Measurements from ENCODE around the gene RPL27A. TPM values are rescaled to one million over a fixed set of nuclear protein-coding genes. Genes with fewer than 3 reads are reported as not detected.

RPL27A gene
- total RNA-seq, 1 experiment from 2014 or later = 1,103 TPM

DNA sequence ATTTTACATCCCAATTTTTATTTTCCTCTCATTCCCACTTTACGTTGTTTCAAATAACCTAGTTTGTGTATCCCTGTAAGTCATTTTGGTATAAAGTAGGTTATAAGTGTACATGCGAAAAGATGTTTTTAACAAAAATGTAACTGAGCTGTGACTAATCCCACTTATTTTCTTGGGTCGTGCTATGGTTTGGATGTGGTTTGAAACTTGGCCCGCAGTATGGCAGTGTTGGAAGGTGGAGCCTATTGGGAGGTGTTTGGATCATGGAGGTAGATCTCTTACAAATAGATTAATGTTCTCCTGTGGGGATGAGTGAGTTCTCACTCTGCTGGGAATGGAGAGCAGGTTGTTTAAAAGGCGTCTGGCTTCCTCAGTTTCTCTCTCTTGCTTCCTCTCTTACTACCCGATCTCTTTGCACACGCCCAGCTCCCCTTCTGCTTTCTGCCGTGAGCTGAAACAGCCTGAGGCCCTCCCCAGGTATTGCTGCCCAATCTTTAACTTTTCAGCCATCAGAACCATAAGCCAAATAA is 7.2 kb downstream of the RPL27A start:
- H3K4me3 Mint-ChIP-seq = peak overlapping the region; percentile 88
- H3K4me1 Mint-ChIP-seq = peaks cover 58% of the 10 kb centered on the region
- ATAC-seq (no peak), DNase-seq (ENCODE audit: low spot score) (no peak)
- TF ChIP-seq SMAD4 (CRISPR knock-in tag; IDR thresholded peaks at IDR 0.05) = no peak
- TF ChIP-seq, protein P1, sequence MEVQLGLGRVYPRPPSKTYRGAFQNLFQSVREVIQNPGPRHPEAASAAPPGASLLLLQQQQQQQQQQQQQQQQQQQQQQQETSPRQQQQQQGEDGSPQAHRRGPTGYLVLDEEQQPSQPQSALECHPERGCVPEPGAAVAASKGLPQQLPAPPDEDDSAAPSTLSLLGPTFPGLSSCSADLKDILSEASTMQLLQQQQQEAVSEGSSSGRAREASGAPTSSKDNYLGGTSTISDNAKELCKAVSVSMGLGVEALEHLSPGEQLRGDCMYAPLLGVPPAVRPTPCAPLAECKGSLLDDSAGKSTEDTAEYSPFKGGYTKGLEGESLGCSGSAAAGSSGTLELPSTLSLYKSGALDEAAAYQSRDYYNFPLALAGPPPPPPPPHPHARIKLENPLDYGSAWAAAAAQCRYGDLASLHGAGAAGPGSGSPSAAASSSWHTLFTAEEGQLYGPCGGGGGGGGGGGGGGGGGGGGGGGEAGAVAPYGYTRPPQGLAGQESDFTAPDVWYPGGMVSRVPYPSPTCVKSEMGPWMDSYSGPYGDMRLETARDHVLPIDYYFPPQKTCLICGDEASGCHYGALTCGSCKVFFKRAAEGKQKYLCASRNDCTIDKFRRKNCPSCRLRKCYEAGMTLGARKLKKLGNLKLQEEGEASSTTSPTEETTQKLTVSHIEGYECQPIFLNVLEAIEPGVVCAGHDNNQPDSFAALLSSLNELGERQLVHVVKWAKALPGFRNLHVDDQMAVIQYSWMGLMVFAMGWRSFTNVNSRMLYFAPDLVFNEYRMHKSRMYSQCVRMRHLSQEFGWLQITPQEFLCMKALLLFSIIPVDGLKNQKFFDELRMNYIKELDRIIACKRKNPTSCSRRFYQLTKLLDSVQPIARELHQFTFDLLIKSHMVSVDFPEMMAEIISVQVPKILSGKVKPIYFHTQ (CRISPR knock-in tag; IDR thresholded peaks at IDR 0.05) = peak; percentile 15; the same call in 1 of the 2 replicates
- H3K27ac Mint-ChIP-seq = peak overlapping the region; percentile 99
- ChIA-PET CTCF (interaction anchor here (1.4 to 1.9 kb wide), 2 partner anchors 79 to 121 kb away, joined by 5 to 12 read pairs; a partner anchor contains a TSS), POLR2A (interaction anchor here (0.6 to 1.6 kb wide), 3 partner anchors 9 to 54 kb away, joined by 3 to 4 read pairs (median 3); no protein-coding TSS in a partner anchor)
- H3K9me3 Mint-ChIP-seq = no peaks in the 10 kb centered on the region
- H3K27me3 Mint-ChIP-seq (ENCODE audit: low read depth) = no peaks in the 10 kb centered on the region
- H3K36me3 Mint-ChIP-seq = peaks cover 56% of the 10 kb centered on the region

DNA sequence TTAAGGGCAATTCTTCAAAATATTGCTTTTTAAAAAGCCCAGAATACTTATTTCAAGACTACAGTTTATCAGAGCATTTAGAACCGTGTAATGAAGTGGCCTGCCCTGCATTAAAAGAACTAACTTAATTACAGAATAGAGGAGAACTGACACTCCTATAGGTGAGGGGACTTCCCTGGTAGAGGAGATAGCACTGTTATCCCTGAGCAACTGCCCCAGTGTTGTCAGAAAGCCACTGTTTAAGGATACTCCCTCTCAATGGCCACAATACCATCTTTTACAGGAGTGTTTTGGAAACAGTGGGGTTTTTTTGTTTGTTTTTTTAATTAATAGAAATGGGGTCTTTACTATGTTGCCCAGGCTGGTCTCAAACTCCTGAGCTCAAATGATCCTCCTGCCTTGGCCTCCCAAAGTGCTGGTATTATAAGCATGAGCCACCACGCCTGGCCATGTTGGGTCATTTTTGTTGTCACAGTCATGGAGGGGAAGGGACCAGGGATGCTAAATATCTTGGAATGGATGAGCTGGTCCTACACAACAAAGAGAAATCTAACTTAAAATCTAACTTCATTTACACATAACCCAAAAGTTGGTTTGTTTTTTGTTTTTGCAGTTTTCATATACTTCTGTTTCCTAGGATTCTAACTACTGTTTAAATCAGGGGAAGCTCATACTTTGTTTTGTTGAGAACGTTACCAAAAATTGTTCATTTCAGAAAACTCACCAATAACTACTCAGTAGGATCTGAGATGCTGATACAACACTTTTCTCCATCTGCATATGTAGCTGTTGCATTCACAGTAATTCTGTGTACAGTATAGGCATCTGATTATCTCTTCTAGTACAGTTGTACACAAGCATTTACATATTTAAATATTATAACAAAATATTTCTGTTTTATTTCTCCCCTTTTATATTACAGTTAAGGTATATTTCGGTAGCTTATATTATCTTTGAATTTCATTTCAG is 8.1 kb downstream of the RPL27A start:
- DNase-seq (ENCODE audit: low spot score) (no peak), ATAC-seq (no peak)
- TF ChIP-seq, protein P1 (CRISPR knock-in tag; IDR thresholded peaks at IDR 0.05) = 0 out of 2 replicates have a peak, but pooled peaks have one; percentile 56
- TF ChIP-seq, protein P2, sequence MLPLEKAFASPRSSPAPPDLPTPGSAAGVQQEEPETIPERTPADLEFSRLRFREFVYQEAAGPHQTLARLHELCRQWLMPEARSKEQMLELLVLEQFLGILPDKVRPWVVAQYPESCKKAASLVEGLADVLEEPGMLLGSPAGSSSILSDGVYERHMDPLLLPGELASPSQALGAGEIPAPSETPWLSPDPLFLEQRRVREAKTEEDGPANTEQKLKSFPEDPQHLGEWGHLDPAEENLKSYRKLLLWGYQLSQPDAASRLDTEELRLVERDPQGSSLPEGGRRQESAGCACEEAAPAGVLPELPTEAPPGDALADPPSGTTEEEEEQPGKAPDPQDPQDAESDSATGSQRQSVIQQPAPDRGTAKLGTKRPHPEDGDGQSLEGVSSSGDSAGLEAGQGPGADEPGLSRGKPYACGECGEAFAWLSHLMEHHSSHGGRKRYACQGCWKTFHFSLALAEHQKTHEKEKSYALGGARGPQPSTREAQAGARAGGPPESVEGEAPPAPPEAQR (CRISPR knock-in tag; IDR thresholded peaks at IDR 0.05) = no peak
- TF ChIP-seq ELF4 (CRISPR knock-in tag; IDR thresholded peaks at IDR 0.05; ENCODE audit: low read depth) = no peak
- no peak for TF ChIP-seq JAZF1 (CRISPR knock-in tag; IDR thresholded peaks at IDR 0.05)
- TF ChIP-seq GRHL2 (CRISPR knock-in tag; IDR thresholded peaks at IDR 0.05; ENCODE audit: insufficient replicate concordance, severe bottlenecking) = no peak
- TF ChIP-seq ZNF317 (CRISPR knock-in tag; IDR thresholded peaks at IDR 0.05; ENCODE audit: borderline replicate concordance, low read depth) = no peak
- TF ChIP-seq, protein P3, sequence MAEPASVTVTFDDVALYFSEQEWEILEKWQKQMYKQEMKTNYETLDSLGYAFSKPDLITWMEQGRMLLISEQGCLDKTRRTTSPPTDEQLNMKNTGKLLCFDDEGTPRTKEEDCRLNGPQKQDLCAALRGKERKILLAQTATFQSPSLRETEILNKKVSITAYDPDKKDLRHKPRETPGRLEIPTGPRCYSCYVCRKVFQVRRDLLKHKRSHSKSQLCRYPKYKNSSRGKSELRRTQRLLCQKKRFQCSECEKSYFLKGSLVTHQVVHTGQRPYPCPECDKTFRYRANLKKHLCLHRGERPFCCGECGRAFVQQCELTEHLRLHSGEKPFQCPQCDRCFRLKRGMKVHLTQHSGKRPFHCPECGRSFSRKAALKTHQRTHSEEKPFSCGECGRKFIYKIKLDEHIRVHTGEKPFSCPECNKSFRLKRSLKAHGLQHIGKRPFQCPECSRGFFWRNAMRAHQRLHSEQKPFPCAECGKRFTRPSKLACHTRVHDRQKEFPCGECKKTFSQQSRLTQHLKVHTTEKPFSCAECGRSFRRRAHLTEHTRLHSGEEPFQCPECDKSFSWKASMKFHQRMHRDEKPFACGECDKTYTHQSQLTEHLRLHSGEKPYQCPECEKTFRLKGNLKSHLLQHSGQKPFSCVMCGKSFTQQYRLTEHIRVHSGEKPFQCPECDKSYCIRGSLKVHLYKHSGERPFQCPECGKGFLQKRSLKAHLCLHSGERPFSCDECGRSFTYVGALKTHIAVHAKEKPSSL (CRISPR knock-in tag; conservative IDR thresholded peaks at IDR 0.05) = 0 out of 2 replicates have a peak, but pooled peaks have one; percentile 15
- CTCF ChIA-PET = no interaction called here
- POLR2A ChIA-PET = interaction anchor here (0.6 to 1.0 kb wide), 3 partner anchors 8 to 123 kb away, joined by 3 read pairs; no protein-coding TSS in a partner anchor
- Mint-ChIP-seq H3K36me3 (peaks cover 54% of the 10 kb centered on the region), H3K4me3 (peak overlapping the region; percentile 88), H3K27ac (peak overlapping the region; percentile 99), H3K9me3 (peaks cover 1% of the 10 kb centered on the region; the same call in 1 of the 2 replicates), H3K4me1 (peaks cover 49% of the 10 kb centered on the region), H3K27me3 (ENCODE audit: low read depth) (no peaks in the 10 kb centered on the region)
